HG03442 (cell line): Measurements from ENCODE around the gene PPP1R14C.
"Not testable (repeated sequence)": the region's sequence is repeated elsewhere in the genome, so short reads cannot be mapped to it uniquely, and the experiment has no call there.

Experiments used
- ATAC-seq: cut with Tn5 transposase; IDR thresholded peaks from one replicate; pipeline ENCODE4 v1.9.1; 2021; ENCODE audit warnings: mild to moderate bottlenecking, moderate library complexity; ENCODE audit not compliant: unreplicated experiment

The PPP1R14C gene

DNA sequence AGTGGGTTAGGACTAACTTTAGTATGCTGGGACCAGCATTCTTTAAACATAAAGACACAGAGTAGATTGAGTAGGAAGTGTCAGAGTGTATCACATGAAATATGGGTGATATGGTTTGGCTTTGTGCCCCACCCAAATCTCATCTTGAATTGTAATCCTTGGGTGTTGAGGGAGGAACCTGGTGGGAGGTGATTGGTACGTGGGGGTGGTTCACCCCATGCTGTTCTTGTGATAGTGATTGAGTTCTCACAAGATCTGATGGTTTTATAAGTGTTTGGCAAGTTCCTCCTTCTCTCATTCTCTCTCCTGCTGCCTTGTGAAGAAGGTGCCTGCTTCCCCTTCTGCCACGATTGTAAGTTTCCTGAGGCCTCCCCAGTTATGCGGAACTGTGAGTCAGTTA, 5.1 kb upstream of the PPP1R14C start:
- ATAC-seq: not testable (repeated sequence)

DNA sequence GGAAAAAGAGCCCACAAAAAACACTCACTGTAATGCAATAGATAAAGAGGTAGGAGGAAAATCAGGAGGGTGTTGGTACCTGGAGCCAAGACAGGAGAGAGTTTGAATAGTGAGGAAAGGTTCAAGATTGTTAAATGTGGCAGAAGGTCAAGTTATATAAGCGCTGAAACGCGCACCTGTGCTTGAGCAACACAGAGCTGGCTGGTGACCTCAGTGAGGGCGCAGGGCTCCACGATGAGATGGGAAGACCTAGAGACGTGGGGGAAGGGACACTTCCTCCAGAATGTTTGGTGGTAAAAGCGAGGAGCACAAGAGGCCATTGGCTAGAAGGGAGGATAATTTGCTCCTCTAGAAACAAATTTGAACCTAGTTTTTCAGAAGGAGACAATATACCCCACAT, 4.2 kb upstream of the PPP1R14C start:
- ATAC-seq: no peak

DNA sequence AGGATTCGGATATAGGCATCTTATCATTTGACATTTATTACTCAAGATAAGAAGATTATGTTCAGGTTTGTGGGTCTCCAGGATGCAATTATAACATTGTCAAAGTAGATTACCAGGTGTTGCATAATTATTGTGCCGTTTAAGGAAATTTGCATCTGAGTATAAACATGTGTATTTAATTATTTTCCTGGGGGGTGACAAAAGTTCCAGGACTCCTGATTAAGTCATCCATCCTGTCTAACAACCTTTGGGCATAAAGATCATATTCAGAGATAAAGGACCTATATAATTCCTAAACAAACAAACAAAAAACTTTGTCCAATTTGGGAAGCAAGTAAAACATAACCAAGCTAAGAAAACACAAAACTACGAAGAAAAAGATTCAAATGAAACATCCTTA, 3.3 kb upstream of the PPP1R14C start:
- no peak for ATAC-seq

DNA sequence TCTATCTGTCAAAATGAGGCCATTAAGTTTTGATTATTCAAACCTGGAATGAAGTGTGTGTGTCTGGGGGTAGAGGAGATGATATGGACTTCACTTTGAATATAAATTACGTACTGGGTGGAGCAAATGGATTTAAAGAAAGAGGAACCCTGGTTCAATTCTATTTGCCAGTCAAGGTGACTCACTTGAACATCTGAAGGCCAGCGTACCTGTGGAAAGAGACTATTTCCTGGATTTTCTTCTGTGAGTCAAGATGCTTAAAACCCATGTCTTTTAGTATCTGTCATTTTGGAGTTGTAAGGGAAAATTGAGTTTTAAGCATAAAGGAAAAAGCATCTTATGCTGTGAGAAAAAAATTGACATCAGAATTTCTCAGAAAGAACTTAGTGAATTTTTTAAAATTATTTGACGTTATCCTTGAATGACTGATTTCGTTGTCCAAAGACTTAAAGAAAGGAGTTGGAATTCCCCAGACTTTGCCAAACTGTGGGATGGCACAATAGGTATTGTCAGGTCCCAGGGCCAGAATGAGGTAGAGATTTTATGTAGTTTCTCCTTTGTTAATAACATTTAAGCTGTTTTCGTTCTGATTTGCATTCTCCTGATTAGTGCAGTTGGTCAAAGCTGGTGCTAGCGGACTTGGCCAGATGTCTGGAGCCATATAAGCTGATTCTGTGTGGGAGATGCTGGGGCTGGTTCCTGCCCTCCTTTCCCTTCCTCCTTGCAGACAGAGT, 2.4 kb upstream of the PPP1R14C start:
- ATAC-seq: no peak

DNA sequence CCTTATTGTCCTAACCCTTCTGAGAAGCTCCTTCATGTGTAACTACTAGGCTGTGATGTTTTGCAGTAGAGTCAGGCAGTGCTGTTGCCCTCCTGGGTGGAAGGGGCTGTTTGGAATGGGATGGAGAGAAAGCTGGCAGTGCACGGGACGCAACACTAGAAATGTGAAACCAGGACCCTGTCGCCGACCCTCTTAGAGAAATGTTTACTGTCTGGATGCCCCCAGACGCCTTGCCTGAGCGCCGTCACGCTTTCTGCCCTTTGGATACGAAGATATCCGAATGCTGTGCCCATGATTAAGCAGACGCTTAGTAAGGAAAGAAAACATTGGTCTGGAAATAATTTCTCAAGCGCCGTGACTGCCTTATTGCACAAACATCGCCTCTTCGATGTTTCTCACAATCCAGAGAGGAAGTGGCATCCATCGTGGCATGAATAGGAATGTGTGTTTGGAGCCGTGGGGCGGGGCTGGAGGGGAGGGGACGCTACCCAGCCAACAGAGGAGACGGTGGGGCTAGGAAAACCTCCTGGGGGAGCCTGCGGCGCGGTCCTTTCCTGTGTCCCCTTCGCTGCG, 661 bp upstream of the PPP1R14C start:
- no peak for ATAC-seq

DNA sequence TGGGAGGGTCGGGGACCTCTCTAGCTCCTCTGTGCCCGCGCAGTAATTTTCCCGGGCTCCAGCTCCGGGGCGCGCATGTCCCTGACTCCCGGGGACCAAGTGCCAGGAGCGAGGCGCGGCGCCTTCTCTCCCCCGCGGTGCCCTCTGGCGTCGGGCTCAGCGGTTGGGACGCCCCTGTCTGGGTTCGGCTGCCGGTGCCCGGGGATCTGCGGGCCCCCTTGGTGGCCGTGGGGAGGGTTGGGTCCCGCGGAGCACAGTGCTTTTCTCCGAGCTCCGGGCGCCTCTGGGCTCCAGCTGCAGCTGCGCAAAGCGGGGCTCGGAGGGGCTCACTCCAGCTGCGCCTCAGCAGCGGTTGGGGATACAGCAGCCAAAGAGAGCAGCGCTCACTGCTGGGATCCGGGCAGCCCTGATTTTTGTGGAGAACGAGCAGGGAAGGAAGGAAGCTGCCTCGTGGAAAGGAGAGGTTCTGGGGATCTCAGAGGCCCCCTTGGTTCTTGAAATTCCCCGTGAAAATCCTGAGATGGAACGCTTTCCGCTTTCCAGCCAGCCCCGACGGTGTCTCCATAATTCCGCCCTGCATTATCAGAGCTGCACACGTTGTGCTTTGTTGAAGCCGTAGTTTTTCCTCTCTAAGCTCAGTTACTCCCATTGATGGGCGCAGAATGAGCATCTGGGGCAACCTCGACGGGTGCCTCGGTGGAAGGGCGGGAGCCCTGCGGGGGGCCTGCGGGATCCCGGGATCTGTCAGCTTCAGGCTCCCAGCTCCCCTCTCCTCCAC, 861 bp downstream of the PPP1R14C start:
- ATAC-seq: no peak

DNA sequence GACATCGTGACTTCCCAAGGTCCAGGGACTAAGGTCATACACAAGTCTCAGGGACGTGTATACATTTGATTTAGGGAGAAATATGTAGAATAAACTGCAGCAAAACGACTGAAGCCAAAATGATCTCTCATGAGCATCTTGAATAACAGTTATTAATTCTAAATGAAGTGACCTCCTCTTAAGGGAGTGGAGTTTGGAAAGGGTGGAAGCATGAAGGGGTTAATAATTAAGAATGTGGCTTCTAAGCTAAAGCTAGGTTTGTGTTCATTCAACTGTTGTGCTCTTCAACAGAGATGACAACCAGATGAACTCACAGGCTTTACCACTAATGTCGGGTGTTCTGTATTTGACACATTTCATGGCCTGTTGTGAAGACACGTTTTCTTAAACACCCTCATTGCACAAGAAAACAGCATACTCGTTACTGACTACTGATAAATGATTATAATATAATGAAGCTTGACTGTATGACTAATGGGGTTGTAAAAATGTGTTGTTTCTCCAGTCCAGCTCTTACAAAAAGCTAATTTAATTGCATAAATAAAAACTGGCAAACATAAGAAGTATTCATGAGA, 1.5 kb downstream of the PPP1R14C start:
- ATAC-seq: no peak

DNA sequence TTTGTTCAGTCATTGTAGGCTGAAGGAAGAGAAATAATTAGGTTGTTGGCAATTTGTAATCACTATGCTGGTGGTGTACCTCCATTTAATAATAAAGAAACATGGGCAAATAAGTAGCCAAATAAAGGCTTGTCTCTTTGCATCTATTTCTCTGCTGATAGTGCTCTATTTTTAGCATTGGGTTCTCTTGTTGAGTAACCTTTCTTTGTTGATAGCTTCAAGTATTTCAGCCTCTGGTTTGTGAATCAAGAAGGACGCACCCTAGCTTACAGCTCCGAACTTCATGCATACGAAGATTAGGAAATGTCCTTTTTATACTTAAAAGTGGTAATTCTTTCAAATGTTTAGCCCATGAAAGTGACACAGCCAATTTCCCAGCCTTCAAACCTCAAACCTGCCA, 2.6 kb downstream of the PPP1R14C start:
- no peak for ATAC-seq

DNA sequence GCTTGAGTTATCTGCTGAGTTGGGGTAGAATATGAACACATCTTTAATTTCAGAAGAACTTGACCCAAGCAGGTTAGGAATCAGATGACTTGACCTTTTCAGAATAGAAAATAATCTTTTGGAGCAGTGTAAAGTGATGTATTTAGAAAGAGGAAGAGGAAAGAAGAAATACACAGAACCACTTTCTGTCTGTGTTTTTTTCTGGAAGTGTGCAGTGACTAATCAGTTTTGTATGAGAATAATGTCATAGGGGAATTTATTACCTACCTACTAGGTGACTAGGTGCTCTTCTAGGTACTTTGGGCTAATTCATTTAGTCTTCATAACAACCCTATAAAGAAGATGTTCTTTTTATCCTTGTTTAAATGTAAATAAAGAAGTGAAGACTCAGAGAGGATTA, 3.0 kb downstream of the PPP1R14C start:
- no peak for ATAC-seq

DNA sequence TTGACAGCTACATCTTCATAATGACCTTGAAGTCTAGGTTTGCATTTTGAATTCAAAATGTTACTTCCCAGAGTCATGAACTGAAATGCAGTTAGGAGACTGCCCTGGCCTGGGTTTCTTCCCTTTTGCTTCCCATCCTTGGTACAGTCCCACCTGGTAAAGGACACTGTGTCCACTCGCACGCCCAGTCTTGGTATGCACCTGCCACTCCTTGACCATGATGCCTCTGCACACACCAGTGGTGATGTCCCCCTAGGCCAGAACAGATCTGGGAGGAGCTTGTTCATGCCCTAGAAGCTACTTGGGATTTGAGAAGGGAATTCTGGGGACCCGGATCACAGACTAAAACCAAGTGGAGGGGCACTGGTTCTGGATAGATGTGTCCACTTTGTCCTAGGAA, 3.6 kb downstream of the PPP1R14C start:
- no peak for ATAC-seq

DNA sequence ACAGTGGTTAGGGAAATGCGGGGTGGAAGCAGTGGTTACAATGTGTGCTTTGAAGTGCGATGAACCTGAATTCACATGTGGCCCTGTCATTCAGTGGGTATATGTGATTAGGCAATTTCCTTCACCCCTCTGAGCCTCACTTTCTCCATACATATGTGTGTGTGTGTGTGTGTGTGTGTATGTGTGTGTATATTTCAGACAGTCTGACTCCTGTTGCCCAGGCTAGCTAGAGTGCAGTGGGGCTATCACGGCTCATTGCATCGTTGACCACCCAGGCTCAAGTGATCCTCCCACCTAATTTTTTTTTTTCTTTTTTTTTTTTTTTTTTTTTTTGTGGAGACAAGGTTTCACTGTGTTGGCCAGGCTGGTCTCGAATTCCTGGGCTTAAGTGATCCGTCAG, 6.3 kb downstream of the PPP1R14C start:
- ATAC-seq: no peak

DNA sequence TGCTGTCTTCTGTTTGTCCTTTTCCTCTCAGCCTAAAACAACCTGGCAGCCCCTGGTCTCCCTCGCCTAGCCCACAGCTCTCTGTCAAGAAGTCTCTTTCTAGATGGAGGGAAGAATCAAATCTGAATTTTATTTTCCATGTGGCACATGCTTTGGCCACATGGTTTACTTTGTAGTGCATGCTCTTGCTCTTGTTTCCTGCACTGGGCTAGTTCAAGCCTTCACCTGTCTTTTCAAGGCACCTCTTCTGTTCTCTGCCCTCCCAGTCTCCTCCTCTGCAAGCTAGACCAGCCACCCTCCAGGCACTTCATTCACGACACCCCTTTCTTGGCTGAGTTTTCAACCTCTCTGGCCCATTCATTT, 7.6 kb downstream of the PPP1R14C start:
- no peak for ATAC-seq

DNA sequence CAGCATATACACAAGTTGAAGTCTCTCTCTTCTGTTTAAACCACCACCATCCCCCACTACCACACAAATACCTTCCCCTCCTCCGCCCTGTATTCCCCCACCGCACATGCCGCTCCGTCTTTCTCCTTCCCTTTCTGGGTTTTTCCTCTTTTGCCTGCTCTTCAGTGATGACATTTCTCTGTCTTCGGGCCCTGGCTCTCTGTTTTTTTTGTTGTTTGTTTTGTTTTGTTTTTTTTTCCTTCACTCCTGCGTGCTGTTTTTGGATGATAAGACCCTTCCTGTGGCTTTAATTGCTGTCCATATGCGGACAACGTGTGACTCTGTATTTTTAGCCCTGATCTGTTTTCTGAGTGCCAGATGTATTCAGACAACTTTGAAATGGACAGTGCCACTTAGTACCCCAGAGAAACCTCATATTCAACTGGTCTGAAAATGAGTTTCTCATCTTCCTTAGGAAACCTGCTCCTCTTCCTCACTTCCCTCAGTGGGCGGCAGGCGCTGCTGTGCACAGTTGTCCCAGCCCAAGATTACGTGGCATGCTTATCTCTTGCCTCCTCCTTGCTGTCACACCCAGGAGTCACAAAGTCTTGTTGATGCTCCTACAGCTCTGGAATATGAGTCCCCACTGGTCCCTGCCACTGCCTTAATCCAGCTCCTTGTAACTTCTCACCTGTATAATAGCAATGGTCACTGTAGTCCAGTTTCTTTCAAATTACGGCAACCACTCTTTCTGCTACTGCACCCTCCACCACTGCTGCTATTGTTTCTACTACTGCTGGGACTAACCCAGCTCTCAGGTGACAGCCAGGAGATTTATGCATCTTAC, 8.2 kb downstream of the PPP1R14C start:
- ATAC-seq: no peak

DNA sequence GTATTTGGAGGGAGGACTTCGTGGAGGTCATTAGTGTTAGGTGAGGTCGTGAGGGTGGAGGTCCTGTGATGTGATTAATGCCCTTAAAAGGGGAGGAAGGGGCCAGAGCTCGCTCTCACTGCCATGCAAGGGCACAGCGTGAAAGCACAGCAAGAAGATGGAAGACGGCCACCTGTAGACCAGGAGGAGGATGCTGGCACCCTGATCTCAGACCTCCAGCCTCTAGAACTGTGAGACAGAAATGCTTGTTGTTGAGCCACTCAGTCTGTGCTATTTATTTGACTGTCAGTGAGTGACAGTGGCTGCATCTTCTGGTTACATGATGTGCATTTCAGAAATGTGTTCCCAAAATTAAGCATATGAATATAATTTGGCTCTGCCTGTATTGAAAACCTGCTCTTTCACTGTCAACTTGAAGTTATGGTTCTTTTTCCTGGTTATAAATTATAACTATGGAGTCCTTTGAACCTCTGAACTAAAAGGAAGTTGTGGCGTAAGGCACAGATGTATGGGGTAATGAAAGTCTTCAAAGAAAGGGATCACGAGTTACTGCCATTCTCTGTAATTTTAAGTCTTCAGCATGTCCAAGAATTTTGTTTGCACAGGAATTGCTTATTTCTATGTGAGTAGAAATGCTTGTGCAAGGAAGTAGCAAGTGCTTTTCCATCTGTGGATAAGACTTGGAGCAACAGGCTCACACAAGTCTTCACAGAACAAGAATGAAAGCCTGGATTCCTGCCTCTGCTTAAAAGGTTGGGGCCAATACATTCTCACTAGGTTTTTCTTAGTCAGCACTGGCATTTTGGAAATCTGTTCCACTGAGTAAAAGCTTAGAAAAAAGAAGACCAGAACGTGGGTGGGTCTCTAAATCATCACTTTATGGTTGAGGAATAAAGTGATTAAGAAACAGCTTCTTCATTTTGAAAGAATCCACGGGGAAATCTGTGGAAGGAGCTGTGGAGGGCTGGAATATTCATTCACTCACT, 10.3 kb downstream of the PPP1R14C start:
- no peak for ATAC-seq

DNA sequence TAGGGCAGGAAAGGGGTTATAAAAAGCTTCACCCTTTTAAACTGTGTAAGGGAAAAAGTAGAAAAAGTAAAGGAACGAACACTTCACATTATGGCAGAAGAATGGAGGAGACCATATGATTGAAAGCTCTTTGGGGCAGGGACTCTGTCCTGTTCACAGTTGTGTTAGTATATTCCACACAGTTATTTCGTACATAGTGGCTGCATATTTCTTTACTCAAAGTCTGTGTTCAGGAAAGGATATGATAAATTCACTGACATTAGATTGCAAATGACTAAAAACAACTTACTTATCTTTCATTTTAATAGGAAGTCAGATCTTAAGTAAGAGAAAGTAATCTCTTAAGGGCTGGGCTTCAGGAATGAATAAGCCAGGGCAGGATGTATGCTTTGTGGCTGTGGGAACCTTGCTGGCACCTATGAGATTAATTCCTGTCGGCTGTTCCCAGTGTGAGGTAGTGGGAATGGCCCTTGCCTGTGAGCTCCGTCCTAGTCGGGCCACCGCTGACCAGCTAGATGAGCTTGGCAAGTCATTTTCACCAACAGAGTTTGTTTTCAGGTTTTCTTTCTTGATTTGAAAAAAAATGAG, 11.2 kb downstream of the PPP1R14C start:
- no peak for ATAC-seq

DNA sequence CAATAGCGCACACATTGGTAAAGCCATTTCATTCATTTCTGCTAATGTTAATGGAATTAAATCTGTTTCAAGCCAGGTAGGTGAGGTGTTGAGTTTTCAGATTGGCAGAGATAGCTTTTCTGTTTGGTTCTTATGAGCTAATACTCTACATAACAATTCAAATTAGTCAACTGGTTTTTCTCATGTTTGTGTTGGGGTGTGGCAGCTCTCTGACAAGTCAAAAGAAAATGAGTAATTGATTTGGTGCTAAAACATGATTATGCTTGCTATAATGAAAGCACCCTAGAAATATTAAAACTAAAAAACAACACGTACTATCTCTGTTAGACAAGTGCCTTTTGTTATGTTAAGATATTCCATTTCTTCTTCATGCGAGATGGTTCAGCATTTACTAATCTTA, 13.6 kb downstream of the PPP1R14C start:
- ATAC-seq: no peak

DNA sequence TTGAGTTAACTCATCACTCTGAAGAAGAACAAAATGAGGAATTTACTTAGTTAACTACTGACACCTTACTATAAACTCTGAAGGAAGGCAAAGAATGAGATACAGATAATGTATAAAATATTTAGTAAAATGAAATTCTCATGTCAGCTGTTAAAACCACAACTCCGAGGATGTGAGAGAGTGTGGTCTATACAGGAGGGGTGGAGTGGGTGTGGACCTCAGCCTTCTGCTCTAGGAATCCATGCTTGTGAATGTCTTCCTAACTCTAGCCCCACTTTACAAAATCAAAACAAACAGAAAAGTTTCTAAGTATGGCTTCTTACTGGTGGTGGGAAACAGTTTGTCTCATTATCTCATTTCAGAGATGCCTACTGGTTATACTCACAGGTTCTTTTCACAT, 14.2 kb downstream of the PPP1R14C start:
- ATAC-seq: no peak

DNA sequence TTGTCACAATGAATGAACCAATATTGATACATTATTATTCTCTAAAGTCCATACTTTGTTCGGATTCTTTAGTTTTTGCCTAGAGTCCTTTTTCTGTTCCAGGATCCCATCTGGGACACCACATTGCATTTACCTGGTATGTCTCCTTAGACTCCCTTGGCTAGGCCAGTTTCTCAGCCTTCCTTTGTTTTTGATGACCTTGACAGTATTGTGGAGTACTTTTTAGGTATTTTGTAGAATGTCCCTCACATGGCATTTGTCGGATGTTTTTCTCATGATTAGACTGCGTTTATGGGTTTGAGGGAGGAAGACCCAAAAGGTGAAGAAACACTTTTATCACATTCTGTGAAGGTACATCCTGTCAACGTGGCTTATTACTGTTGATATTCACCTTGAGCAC, 16.9 kb downstream of the PPP1R14C start:
- ATAC-seq: no peak

DNA sequence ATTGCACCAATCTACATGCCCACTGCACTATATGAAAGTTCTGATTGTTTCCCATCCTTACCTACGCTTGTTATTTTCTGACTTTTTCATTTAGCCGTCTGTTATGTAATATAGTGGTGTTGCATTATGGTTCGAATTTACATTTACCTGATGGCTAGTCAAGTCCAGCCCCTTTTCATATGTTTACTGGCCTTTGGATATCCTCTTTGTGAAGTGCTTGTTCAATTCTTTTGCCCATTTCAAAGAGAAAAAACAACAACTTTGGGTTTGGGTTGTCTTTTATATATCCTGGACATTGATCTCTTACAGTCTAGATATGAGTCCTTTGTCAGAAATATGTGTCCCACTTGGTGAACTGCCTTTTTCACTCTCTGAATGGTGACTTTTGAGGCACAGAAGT, 21.1 kb downstream of the PPP1R14C start:
- no peak for ATAC-seq
